ENCODE data around the gene PRRT2. TPM values are rescaled to one million over a fixed set of nuclear protein-coding genes. Genes with fewer than 3 reads are reported as not detected.
A peak's percentile ranks its signal among the peaks of the same experiment; 100 is the strongest.

Gene PRRT2
- total RNA-seq, 1 donor from 2014 or later = 0.35 TPM

GRCh38 chr16:29844575-29845331, 32.8 kb downstream of the PRRT2 start:
- no peak overlapping the region for H3K4me3 ChIP-seq (ENCODE audit: low read depth, low read length)
- no peak for TF ChIP-seq CTCF (conservative IDR thresholded peaks at IDR 0.05; ENCODE audit: low read depth, low read length)
- no peak for DNase-seq (ENCODE audit: low read depth)

- TF ChIP-seq CTCF (conservative IDR thresholded peaks at IDR 0.05; ENCODE audit: low read depth, low read length) = no peak
- DNase-seq (ENCODE audit: low read depth) = no peak
Measured at GRCh38 chr16:29845656-29846055, 33.7 kb downstream of the PRRT2 start.

GRCh38 chr16:29848420-29849297, 36.7 kb downstream of the PRRT2 start:
- no peak overlapping the region for H3K4me3 ChIP-seq (ENCODE audit: low read depth, low read length)
- peak; percentile 92 for TF ChIP-seq CTCF (conservative IDR thresholded peaks at IDR 0.05; ENCODE audit: low read depth, low read length)
- DNase-seq (ENCODE audit: low read depth) = no peak

More at GRCh38 chr16:29845656-29846055, 33.7 kb downstream of the PRRT2 start:
- no peak overlapping the region for H3K4me3 ChIP-seq (ENCODE audit: low read depth, low read length)

GRCh38 chr16:29849505-29849904, 37.5 kb downstream of the PRRT2 start:
- no peak overlapping the region for H3K4me3 ChIP-seq (ENCODE audit: low read depth, low read length)
- no peak for DNase-seq (ENCODE audit: low read depth)
- no peak for TF ChIP-seq CTCF (conservative IDR thresholded peaks at IDR 0.05; ENCODE audit: low read depth, low read length)

GRCh38 chr16:29850998-29851397, 39.0 kb downstream of the PRRT2 start:
- DNase-seq (ENCODE audit: low read depth) = no peak
- TF ChIP-seq CTCF (conservative IDR thresholded peaks at IDR 0.05; ENCODE audit: low read depth, low read length) = no peak
- no peak overlapping the region for H3K4me3 ChIP-seq (ENCODE audit: low read depth, low read length)

GRCh38 chr16:29852654-29853053, 40.7 kb downstream of the PRRT2 start:
- TF ChIP-seq CTCF (conservative IDR thresholded peaks at IDR 0.05; ENCODE audit: low read depth, low read length) = no peak
- no peak for DNase-seq (ENCODE audit: low read depth)
- no peak overlapping the region for H3K4me3 ChIP-seq (ENCODE audit: low read depth, low read length)

All from epithelial cell of proximal tubule (primary cell).